ENCODE results near the gene PDIA2.
"Not testable (repeated sequence)": the region's sequence is repeated elsewhere in the genome, so short reads cannot be mapped to it uniquely, and the experiment has no call there.

The PDIA2 gene

DNA sequence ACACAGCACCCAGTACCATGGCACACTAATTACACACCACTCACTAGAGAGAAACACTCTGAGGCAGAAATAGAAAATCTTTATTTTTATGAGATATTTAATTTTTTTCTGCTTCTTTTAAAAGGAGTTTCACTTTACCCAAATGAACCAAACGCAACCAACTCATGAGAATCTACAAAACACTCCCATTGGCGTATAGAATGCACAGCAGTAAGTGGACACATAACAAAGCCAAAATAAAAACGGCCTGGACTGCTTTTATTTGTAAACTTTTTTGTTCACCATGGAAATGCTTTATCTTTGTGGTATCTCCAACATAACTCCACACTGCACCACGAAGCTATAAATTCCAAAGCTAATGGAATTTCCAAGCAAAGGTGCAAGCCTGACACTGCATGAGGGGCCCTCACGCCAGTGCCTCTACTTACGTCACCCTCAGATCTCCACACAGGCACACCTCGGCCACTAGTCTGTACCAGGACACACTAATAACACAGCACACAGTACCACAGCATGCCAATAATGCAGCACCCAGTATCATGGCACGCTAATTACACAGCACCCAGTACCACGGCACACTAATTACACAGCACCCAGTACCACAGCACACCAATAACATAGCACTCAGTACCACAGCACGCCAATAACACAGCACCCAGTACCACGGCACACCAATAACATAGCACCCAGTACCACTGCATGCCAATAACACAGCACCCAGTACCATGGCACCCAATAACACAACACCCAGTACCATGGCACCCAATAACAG lies 52.1 kb downstream of the PDIA2 start:
- H3K4me3 ChIP-seq (ENCODE audit: control insufficient read depth in 1 of 7, extremely low read depth in 1 of 7, insufficient read depth in 4 of 7, low read depth in 2 of 7, low read length in 6 of 7); H3K36me3 ChIP-seq (ENCODE audit: control insufficient read depth in 4 of 4, insufficient read depth in 4 of 4, low read length in 3 of 4); H3K9me3 ChIP-seq (ENCODE audit: control extremely low read depth in 1 of 5, control insufficient read depth in 4 of 5, insufficient read depth in 2 of 5, low read depth in 1 of 5, low read length in 4 of 5); H3K27me3 ChIP-seq (replicated peaks in 2 of 5; ENCODE audit: control insufficient read depth in 4 of 5, insufficient read depth in 5 of 5, low read length in 4 of 5); DNase-seq; POLR2A ChIA-PET; H3K27ac ChIP-seq (ENCODE audit: insufficient read depth in 1 of 2, low read depth in 1 of 2, low read length in 2 of 2, poor library complexity in 1 of 2, severe bottlenecking in 2 of 2): not testable (repeated sequence)
- H3K4me1 ChIP-seq (ENCODE audit: control extremely low read depth in 1 of 4, control insufficient read depth in 4 of 4, insufficient read depth in 4 of 4, low read length in 3 of 4): peaks cover 0 to 54% (median 33%) of the 10 kb centered on the region in 4 experiments
- CTCF ChIA-PET: interaction anchor here (1.2 to 2.2 kb wide), 2 partner anchors 10 to 14 kb away, joined by 4 to 6 read pairs; no protein-coding TSS in a partner anchor
- WGBS (ENCODE audit: insufficient coverage): 100% methylated on average over 3 of the region's 11 CpGs

DNA sequence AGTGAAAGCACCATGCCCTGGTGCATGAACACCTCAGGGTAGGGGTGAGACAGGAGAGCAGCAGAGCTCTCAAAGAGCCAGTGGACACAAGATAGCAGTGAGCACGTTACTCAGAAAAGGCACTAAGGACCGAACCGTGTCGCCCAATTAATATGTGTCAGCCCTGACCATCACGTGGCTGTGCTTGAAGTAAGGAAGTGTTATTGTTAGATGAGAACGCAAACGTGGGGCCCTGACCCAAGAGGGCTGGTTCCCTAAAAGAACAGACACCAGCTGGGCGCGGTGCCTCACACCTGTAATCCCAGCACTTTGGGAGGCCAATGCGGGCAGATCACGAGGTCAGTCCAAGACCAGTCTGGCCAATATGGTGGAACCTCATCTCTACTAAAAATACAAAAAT lies 53.3 kb downstream of the PDIA2 start:
- Histone ChIP-seq H3K27me3 (replicated peaks in 2 of 5; ENCODE audit: control insufficient read depth in 4 of 5, insufficient read depth in 5 of 5, low read length in 4 of 5) (no peaks in the 10 kb centered on the region), H3K36me3 (ENCODE audit: control insufficient read depth in 4 of 4, insufficient read depth in 4 of 4, low read length in 3 of 4) (no peaks in the 10 kb centered on the region), H3K27ac (ENCODE audit: insufficient read depth in 1 of 2, low read depth in 1 of 2, low read length in 2 of 2, poor library complexity in 1 of 2, severe bottlenecking in 2 of 2) (no peak overlapping the region), H3K9me3 (ENCODE audit: control extremely low read depth in 1 of 5, control insufficient read depth in 4 of 5, insufficient read depth in 2 of 5, low read depth in 1 of 5, low read length in 4 of 5) (no peaks in the 10 kb centered on the region), H3K4me1 (ENCODE audit: control extremely low read depth in 1 of 4, control insufficient read depth in 4 of 4, insufficient read depth in 4 of 4, low read length in 3 of 4) (peaks cover 0 to 54% (median 36%) of the 10 kb centered on the region in 4 experiments), H3K4me3 (ENCODE audit: control insufficient read depth in 1 of 7, extremely low read depth in 1 of 7, insufficient read depth in 4 of 7, low read depth in 2 of 7, low read length in 6 of 7) (no peak overlapping the region)
- ChIA-PET POLR2A (interaction anchor here (2.0 kb wide), 1 partner anchor 11 kb away, joined by 8 read pairs; no protein-coding TSS in a partner anchor), CTCF (interaction anchor here (1.2 to 5.3 kb wide), 5 partner anchors 9 to 117 kb away, joined by 3 to 30 read pairs (median 4); no protein-coding TSS in a partner anchor)
- 79% methylated on average over 9 of the region's 11 CpGs for WGBS (ENCODE audit: insufficient coverage)
- DNase-seq: no peak

All from common myeloid progenitor, CD34-positive (primary cell).